GM12874 (cell line): ENCODE results near the gene B3GAT2.

Experiments
- CTCF ChIP-seq: IDR thresholded peaks from 2 replicates; pipeline ENCODE4 v1.5.1; 2011; ENCODE audit warnings: low read depth, mild to moderate bottlenecking, control low read depth, low read length, moderate library complexity; ENCODE audit not compliant: insufficient read depth

The B3GAT2 gene

GRCh38 chr6:70982747-70983146 is 25.9 kb upstream of the B3GAT2 start:
- no peak for TF ChIP-seq CTCF

DNA sequence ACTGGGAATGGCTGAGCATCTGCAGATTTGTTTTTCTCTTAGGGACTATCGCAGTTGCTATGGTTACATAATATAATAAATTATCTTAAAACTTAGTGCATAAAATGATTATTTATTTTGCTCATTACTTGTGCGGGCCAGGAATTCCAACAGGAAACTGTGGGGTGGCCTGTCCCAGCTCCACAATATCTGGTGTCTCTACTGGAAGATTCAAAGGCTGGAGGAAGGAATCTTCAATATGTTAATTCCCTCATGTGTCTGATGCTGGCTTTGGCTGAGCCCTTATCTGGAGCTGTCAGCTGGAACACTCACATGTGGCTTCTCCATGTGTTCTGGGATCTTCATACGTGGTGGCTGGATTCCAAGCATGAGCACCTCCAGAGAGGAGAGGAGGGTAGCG is 23.9 kb upstream of the B3GAT2 start:
- no peak for TF ChIP-seq CTCF

GRCh38 chr6:70973604-70974003 is 16.7 kb upstream of the B3GAT2 start:
- TF ChIP-seq CTCF: no peak

DNA sequence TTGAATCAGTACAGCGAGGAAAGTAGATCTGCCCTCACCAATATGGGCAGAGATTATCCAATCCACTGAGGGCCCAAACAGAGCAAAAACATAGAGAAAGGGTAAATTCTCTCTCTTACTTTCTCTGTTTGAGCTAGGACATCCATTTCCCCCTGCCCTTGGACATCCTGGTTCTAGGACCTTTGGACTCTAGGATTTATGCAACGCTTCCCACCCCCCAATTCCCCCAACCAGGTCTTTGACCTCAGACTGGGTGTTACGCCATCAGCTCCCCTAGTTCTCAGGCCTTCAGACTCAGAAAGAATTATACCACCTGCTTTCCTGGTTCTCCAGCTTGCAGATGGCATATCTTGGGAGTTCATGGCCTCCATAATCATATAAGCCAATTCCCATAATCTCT is 10.2 kb upstream of the B3GAT2 start:
- TF ChIP-seq CTCF: no peak

GRCh38 chr6:70957284-70957617 is 391 bp upstream of the B3GAT2 start:
- TF ChIP-seq CTCF: no peak

DNA sequence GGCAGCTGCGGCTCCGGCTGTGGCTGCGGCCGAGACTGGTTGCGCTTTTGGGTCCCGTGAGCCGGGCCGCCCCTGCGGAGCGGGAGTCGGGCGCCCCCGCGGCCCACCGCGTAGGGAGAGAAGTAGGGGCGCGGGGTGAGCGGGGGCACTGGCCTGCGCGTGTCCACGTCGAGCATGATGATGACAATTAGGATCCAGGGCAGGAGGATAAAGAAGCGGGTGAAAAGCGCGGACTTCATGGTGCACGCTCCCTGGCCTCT is 739 bp downstream of the B3GAT2 start:
- no peak for TF ChIP-seq CTCF

DNA sequence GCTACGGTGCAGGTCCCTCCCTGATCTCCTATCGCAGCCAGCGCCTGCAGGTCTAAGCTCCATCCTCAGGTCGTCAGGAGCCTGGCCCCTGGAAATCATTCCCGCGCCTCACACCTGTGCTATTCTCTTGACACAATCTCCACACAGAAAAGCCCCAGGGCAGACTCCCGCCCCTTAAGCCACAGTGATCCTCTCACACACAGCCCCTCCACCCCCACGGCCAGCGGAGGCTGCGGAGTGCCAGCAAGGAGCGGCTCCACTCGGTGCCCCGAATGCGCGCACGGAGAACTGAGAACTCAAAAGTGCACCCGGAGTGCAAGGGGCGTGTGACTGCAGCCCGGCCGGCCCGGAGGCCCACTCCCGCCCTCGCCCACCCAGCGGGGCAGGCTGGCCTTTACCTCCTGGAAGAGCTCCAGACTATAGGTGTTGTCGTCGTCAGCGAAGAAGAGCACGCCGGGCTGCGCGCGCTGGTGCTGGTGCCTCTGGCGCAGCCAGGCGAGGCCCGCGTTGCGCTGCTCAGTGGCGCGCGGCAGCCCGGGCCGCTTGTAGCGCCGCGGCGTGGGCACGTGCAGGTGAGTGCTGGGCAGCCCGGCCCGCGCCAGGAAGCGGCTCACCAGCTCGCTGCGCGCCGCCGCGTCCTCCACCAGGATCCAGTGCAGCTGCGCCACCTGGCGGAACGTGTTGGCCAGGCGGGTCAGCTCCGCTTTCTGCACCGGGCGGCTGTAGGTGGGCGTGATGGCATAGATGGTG is 1.2 kb downstream of the B3GAT2 start:
- peak; percentile 97 for TF ChIP-seq CTCF
